ENCODE results near the gene APBB1IP. TPM values are rescaled to one million over a fixed set of nuclear protein-coding genes. Genes with fewer than 3 reads are reported as not detected.

APBB1IP gene
- total and polyA plus RNA-seq, 12 donors, result 0.60 to 16.1 (median 7.8) TPM

DNA sequence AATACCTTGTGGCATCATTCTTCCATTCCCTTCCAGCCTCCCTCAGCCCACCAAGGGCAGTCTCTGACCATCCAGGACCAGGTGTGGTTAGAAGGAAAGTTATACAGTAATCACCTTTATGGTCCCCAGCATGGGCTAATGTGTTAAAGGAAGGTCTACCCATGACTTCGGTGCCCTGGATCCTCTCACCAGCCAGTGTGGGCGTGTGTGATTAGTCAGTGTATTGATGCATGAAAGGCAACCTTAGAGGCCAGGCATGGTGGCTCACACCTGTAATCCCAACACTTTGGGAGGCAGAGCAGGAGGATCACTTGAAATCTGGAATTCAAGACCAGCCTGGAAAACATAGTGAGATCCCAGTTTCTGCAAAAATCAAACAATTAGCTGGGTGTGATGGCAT is 88.9 kb downstream of the APBB1IP start:
- WGBS, 4 donors, result 84 to 92% (median 91%) methylated on average over 2 of the region's 2 CpGs
- H3K27me3 ChIP-seq, result no peaks in the 10 kb centered on the region
- no peak overlapping the region for H3K4me3 ChIP-seq
- H3K27ac ChIP-seq, result no peak overlapping the region
- no peaks in the 10 kb centered on the region for H3K9me3 ChIP-seq (replicated peaks in 1 of 3)
- intact Hi-C loops (cut with DNase I), result no loop called here
- TF ChIP-seq, protein P1, sequence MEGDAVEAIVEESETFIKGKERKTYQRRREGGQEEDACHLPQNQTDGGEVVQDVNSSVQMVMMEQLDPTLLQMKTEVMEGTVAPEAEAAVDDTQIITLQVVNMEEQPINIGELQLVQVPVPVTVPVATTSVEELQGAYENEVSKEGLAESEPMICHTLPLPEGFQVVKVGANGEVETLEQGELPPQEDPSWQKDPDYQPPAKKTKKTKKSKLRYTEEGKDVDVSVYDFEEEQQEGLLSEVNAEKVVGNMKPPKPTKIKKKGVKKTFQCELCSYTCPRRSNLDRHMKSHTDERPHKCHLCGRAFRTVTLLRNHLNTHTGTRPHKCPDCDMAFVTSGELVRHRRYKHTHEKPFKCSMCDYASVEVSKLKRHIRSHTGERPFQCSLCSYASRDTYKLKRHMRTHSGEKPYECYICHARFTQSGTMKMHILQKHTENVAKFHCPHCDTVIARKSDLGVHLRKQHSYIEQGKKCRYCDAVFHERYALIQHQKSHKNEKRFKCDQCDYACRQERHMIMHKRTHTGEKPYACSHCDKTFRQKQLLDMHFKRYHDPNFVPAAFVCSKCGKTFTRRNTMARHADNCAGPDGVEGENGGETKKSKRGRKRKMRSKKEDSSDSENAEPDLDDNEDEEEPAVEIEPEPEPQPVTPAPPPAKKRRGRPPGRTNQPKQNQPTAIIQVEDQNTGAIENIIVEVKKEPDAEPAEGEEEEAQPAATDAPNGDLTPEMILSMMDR (IDR thresholded peaks at IDR 0.05), result no peak
- TF ChIP-seq POLR2A (IDR thresholded peaks at IDR 0.05), result no peak
- no peaks in the 10 kb centered on the region for H3K4me1 ChIP-seq (replicated peaks in 1 of 2)
- no peak for DNase-seq
- H3K36me3 ChIP-seq (replicated peaks in 1 of 2), result no peaks in the 10 kb centered on the region

DNA sequence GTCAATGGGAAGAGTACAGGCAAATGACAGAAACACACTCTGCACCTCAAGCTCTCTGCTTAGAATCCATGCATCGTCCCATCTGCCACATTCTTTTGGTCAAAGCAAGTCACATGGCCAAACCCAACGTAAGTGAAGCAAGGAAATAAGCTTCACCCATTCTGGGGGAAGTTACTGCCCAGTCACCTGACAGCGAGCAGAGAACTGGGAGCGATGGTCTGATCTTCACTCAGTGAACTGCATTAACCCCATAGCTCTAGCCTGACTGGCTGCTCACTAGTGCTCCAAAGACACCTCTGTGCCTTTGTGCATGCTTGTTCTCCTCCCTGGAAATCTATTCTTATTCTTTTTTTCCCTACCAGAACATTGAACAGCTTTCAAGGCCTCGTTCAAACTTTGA is 89.9 kb downstream of the APBB1IP start:
- intact Hi-C loops (cut with DNase I), result no loop called here
- WGBS, 4 donors, result 71 to 82% (median 76%) methylated on average over 5 of the region's 5 CpGs

DNA sequence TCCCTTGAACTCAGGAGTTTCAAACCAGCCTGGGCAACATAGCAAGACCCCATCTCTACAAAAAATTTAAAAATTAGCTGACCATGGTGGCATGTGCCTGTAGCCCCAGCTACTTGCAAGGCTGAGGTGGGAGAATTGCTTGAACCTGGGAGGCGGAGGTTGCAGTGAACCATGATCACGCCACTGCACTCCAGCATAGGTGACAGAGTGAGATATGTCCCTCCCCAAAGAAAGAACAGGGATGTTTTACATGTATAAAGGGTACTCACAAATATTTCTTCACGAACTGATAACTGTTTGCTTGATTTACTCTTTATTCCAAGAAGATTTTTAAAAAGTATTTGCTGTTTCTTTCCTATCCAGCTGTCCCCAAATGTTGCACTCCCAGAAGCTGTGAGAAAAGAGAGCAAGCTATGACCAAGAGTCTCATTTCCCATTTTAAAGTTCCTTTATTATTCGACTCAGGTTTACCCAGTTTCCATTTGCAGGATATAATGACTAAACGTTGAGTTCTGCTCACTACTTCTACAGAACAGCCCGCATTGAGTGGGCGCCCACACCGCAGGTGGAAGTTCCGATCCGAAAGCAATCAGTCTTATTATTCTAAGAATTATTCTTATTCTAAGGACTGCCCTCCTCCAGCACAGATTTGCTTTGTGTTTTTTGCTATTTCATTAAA is 90.7 kb downstream of the APBB1IP start:
- Histone ChIP-seq H3K27ac (peak overlapping the region in 1 of 5 donors; percentile 21), H3K36me3 (replicated peaks in 1 of 2) (no peaks in the 10 kb centered on the region), H3K9me3 (replicated peaks in 1 of 3) (no peaks in the 10 kb centered on the region), H3K27me3 (no peaks in the 10 kb centered on the region), H3K4me3 (no peak overlapping the region), H3K4me1 (replicated peaks in 1 of 2) (no peaks in the 10 kb centered on the region)
- 75 to 84% (median 78%) methylated on average over 10 of the region's 10 CpGs for WGBS, 4 donors
- TF ChIP-seq, protein P1 (IDR thresholded peaks at IDR 0.05), result no peak
- TF ChIP-seq POLR2A (IDR thresholded peaks at IDR 0.05), result no peak
- intact Hi-C loops (cut with DNase I), result no loop called here
- DNase-seq, result no peak

More for the DNA sequence above, 89.9 kb downstream of the APBB1IP start:
- no peaks in the 10 kb centered on the region for H3K4me1 ChIP-seq (replicated peaks in 1 of 2)
- no peak overlapping the region for H3K27ac ChIP-seq
- no peaks in the 10 kb centered on the region for H3K9me3 ChIP-seq (replicated peaks in 1 of 3)
- TF ChIP-seq POLR2A (IDR thresholded peaks at IDR 0.05), result no peak
- TF ChIP-seq, protein P1 (IDR thresholded peaks at IDR 0.05), result no peak
- H3K4me3 ChIP-seq, result no peak overlapping the region
- H3K36me3 ChIP-seq (replicated peaks in 1 of 2), result no peaks in the 10 kb centered on the region
- no peaks in the 10 kb centered on the region for H3K27me3 ChIP-seq
- peak in 2 of 7 donors; percentile 19 to 30 for DNase-seq

DNA sequence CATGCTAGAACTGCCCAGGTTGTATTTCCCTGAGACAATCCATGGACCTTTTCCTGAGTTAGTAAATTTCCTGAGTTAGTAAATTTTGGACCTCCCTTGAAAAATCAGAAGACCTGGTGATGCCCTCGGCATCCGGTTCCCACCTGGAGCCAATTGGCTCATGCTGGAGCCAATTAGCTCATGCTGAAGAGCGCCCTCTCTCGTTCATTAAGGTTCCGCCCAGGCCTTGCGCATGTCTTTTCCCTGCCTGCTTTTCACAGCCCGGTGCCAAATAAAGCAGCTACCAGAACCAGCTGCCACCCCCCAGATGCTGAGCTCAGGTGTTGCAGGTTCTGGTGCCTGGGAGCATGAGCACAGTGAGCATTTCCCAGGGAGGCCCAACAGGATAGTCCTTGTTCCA is 96.2 kb downstream of the APBB1IP start:
- DNase-seq, result no peak
- no peak overlapping the region for H3K27ac ChIP-seq
- H3K4me3 ChIP-seq, result no peak overlapping the region
- H3K4me1 ChIP-seq (replicated peaks in 1 of 2), result no peaks in the 10 kb centered on the region
- H3K36me3 ChIP-seq (replicated peaks in 1 of 2), result no peaks in the 10 kb centered on the region
- TF ChIP-seq, protein P1 (IDR thresholded peaks at IDR 0.05), result no peak
- TF ChIP-seq POLR2A (IDR thresholded peaks at IDR 0.05), result no peak
- intact Hi-C loops (cut with DNase I), result no loop called here
- H3K9me3 ChIP-seq (replicated peaks in 1 of 3), result no peaks in the 10 kb centered on the region
- WGBS, 4 donors, result 75 to 82% (median 77%) methylated on average over 6 to 7 of the region's 7 CpGs
- no peaks in the 10 kb centered on the region for H3K27me3 ChIP-seq
